ENCODE results near the gene NIPBL. TPM values are rescaled to one million over a fixed set of nuclear protein-coding genes. Genes with fewer than 3 reads are reported as not detected.

NIPBL gene
- total RNA-seq, 2 experiments from 2014 or later = 35.4 to 40.4 TPM

DNA sequence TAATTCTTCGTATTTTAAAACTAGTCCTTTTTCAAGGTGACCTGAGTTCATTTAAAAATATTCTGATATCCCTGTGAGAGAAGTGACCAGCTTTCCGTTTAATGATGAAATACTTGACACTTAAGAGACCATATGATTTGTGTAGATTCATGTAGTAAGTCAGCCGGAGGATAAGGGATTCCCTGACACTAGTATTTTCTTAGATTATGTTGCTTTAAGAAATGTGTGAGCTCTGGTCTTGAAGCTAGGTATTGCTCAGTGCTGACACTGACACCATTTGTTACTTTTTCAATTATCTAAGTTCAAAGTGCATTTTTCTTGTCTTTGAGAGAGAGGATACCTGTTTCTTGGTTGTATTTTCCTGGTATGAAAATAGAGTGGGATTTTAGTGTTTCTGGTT, 4.2 kb downstream of the NIPBL start:
- CTCF ChIA-PET = interaction anchor here (2.6 kb wide), 1 partner anchor 11 kb away, joined by 9 read pairs; no protein-coding TSS in a partner anchor
- intact Hi-C loops (cut with micrococcal nuclease) = no loop called here

DNA sequence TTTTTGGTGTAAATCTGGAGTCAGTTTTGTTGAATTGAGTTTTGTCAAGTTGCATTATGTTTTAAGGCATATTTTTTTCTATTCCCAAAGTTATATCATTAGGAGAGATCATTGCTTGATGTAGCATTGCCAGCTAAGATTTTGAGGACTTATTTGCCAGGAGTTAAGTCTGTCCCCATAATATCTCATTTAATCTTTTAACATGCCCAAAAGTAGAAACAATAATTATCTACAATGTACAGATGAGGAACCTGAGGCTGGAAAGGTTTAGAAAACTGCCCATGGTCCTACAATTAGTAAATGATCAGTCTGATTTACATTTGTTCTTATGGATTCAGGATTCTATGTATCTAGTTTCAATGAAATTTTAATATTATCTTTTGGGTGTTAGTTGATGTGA, 4.7 kb downstream of the NIPBL start:
- H3K36me3 Mint-ChIP-seq = peaks cover 7% of the 10 kb centered on the region
- H3K27me3 Mint-ChIP-seq = no peaks in the 10 kb centered on the region
- ChIA-PET POLR2A (interaction anchor here (0.6 kb wide), 1 partner anchor 107 kb away, joined by 3 read pairs; no protein-coding TSS in a partner anchor), CTCF (interaction anchor here (0.6 to 2.6 kb wide), 3 partner anchors 11 to 136 kb away, joined by 5 to 9 read pairs (median 6); no protein-coding TSS in a partner anchor)
- no peak overlapping the region for H3K4me3 Mint-ChIP-seq
- peaks cover 53% of the 10 kb centered on the region for H3K4me1 Mint-ChIP-seq (ENCODE audit: low read depth)
- no peak for DNase-seq
- intact Hi-C loops (cut with micrococcal nuclease) = no loop called here
- H3K27ac Mint-ChIP-seq = no peak overlapping the region
- no peaks in the 10 kb centered on the region for H3K9me3 Mint-ChIP-seq

More for the DNA sequence above, 4.2 kb downstream of the NIPBL start:
- Mint-ChIP-seq H3K4me3 (no peak overlapping the region), H3K27me3 (no peaks in the 10 kb centered on the region), H3K27ac (no peak overlapping the region), H3K36me3 (peaks cover 10% of the 10 kb centered on the region), H3K9me3 (no peaks in the 10 kb centered on the region), H3K4me1 (ENCODE audit: low read depth) (peaks cover 47% of the 10 kb centered on the region)
- POLR2A ChIA-PET = no interaction called here
- no peak for DNase-seq

DNA sequence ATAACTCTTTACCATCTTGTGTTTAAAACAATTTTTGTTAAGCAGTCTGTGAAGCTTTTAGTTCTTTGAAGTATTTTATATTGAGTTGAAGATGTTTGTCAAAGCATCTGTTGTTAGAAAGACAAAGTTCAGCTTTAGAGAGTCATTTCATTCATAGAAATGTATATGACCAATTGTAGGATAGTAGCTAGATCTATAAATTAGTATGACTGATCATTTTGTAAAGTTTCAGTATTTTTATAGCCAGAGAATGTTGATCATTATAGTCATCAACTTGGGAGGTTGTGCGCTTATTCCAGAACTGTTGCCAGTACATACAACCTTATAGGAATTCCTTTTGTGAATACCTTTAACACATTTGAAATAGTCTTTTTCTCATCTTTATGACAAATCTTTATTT, 5.2 kb downstream of the NIPBL start:
- ChIA-PET POLR2A (interaction anchor here (0.6 kb wide), 1 partner anchor 106 kb away, joined by 3 read pairs; no protein-coding TSS in a partner anchor), CTCF (interaction anchor here (0.6 to 2.6 kb wide), 3 partner anchors 12 to 135 kb away, joined by 5 to 9 read pairs (median 6); no protein-coding TSS in a partner anchor)
- Mint-ChIP-seq H3K27ac (peak overlapping the region; percentile 49), H3K4me1 (ENCODE audit: low read depth) (peaks cover 58% of the 10 kb centered on the region), H3K9me3 (no peaks in the 10 kb centered on the region), H3K4me3 (peak overlapping the region; percentile 7), H3K36me3 (peaks cover 7% of the 10 kb centered on the region), H3K27me3 (no peaks in the 10 kb centered on the region)
- intact Hi-C loops (cut with micrococcal nuclease) = loop anchor here (2.0 kb wide), 1 partner anchor 15 kb away; no protein-coding TSS in a partner anchor
- DNase-seq = no peak

DNA sequence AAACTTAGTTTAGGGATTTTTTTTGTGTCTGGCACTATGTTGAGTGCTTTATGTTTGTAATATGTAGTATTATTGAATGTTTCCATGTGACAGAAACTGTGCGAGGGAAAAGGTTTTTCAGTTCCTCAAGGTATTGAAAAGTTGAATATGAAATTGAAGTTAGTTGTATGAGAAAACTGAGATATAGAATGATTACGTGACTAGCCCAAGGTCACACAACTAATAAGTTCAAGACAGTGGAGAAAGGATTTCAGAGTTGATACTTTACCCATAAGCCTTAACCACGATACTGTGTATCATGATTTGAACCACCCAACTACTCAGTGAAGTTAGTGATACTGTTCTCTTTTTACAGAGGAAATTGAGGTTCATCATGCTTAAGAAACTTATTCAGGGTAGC, 5.7 kb downstream of the NIPBL start:
- Mint-ChIP-seq H3K9me3 (no peaks in the 10 kb centered on the region), H3K27ac (peak overlapping the region; percentile 49), H3K36me3 (peaks cover 7% of the 10 kb centered on the region), H3K27me3 (no peaks in the 10 kb centered on the region), H3K4me1 (ENCODE audit: low read depth) (peaks cover 61% of the 10 kb centered on the region), H3K4me3 (peak overlapping the region; percentile 7)
- CTCF ChIA-PET = interaction anchor here (1.5 to 2.6 kb wide), 2 partner anchors 12 to 14 kb away, joined by 5 to 9 read pairs; no protein-coding TSS in a partner anchor
- intact Hi-C loops (cut with micrococcal nuclease) = loop anchor here (2.0 kb wide), 1 partner anchor 15 kb away; no protein-coding TSS in a partner anchor
- no peak for DNase-seq
- POLR2A ChIA-PET = interaction anchor here (0.8 kb wide), 1 partner anchor 12 kb away, joined by 3 read pairs; no protein-coding TSS in a partner anchor

DNA sequence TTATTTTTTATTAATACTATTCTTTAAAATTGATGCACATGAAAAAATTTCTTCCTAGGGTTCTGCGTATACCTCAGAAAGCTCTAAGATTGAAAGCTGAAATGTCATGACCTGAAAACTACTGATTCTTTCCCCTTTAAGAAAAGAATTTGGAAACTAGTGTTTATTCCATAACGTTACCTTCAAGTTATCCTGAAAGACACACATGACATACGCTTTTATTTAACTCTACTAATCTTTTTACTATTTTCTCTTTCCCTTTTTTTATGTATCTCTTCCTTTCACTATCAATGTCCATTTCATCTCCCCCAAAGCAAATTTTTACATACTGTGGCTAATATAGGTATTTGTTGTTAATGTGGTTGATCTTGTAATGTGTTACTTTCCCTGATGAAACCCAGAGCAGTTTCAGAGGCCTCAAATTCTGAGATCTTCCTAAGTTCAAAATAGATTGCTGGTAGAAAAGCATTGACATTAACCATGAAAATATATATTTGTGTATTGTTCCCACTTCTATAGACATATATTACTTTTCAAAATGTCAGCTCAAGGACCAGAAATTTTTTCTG, 7.4 kb downstream of the NIPBL start:
- H3K27ac Mint-ChIP-seq = no peak overlapping the region
- DNase-seq = no peak
- POLR2A ChIA-PET = no interaction called here
- H3K4me3 Mint-ChIP-seq = no peak overlapping the region
- H3K4me1 Mint-ChIP-seq (ENCODE audit: low read depth) = peaks cover 72% of the 10 kb centered on the region
- H3K36me3 Mint-ChIP-seq = peaks cover 2% of the 10 kb centered on the region
- H3K27me3 Mint-ChIP-seq = no peaks in the 10 kb centered on the region
- no peaks in the 10 kb centered on the region for H3K9me3 Mint-ChIP-seq
- intact Hi-C loops (cut with micrococcal nuclease) = loop anchor here (2.0 kb wide), 1 partner anchor 13 kb away; no protein-coding TSS in a partner anchor
- CTCF ChIA-PET = interaction anchor here (0.8 to 1.4 kb wide), 2 partner anchors 13 to 119 kb away, joined by 3 to 6 read pairs; no protein-coding TSS in a partner anchor

DNA sequence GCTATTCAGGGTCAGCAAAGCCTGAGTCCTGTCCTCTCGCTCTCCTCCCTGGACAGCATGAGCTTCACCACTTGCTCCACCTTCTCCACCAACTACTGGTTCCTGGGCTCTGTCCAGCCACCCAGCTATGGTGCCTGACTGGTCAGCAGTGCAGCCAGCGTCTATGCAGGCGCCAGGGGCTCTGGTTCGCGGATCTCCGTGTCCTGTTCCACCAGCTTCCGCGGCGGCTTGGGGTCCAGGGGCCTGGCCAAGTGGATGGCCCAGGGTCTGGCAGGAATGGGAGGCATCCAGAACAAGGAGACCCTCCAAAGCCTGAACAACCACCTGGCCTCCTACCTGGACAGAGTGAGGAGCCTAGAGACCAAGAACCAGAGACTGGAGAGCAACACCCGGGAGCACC, 8.6 kb downstream of the NIPBL start:
- Mint-ChIP-seq H3K9me3 (no peaks in the 10 kb centered on the region), H3K27ac (no peak overlapping the region), H3K4me3 (no peak overlapping the region), H3K36me3 (peaks cover 2% of the 10 kb centered on the region), H3K27me3 (no peaks in the 10 kb centered on the region), H3K4me1 (ENCODE audit: low read depth) (peaks cover 75% of the 10 kb centered on the region)
- DNase-seq = no peak
- POLR2A ChIA-PET = no interaction called here
- intact Hi-C loops (cut with micrococcal nuclease) = no loop called here
- CTCF ChIA-PET = interaction anchor here (0.8 to 1.4 kb wide), 2 partner anchors 14 to 118 kb away, joined by 3 to 6 read pairs; no protein-coding TSS in a partner anchor

DNA sequence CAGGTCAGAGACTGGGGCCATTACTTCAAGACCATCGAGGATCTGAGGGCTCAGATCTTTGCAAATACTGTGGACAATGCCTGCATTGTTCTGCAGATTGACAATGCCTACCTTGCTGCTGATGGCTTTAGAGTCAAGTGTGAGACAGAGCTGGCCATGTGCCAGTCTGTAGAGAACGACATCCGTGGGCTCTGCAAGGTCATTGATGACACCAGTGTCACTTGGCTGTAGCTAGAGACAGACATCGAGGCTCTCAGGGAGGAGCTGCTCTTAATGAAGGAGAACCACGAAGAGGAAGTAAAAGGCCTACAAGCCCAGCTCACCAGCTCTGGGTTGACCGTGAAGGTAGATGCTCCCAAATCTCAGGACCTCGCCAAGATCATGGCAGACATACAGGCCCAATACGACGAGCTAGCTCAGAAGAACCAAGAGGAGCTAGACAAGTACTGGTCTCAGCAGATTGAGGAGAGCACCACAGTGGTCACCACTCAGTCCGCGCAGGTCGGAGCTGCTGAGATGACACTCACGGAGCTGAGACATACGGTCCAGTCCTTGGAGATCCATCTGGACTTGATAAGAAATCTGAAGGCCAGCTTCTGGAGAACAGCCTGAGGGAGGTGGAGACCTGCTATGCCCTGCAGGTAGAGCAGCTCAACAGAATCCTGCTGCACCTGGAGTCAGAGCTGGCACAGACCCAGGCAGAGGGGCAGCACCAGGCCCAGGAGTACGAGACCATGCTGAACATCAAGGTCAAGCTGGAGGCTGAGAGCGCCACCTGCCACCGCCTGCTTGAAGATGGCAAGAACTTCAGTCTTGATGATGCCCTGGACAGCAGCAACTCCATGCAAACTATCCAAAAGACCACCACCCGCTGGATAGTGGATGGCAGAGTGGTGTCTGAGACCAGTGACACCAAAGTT, 9.3 kb downstream of the NIPBL start:
- H3K27me3 Mint-ChIP-seq = no peaks in the 10 kb centered on the region
- no peak overlapping the region for H3K27ac Mint-ChIP-seq
- peaks cover 71% of the 10 kb centered on the region for H3K4me1 Mint-ChIP-seq (ENCODE audit: low read depth)
- POLR2A ChIA-PET = no interaction called here
- CTCF ChIA-PET = no interaction called here
- no peak overlapping the region for H3K4me3 Mint-ChIP-seq
- H3K36me3 Mint-ChIP-seq = peaks cover 2% of the 10 kb centered on the region
- no peak for DNase-seq
- no peaks in the 10 kb centered on the region for H3K9me3 Mint-ChIP-seq
- intact Hi-C loops (cut with micrococcal nuclease) = no loop called here

DNA sequence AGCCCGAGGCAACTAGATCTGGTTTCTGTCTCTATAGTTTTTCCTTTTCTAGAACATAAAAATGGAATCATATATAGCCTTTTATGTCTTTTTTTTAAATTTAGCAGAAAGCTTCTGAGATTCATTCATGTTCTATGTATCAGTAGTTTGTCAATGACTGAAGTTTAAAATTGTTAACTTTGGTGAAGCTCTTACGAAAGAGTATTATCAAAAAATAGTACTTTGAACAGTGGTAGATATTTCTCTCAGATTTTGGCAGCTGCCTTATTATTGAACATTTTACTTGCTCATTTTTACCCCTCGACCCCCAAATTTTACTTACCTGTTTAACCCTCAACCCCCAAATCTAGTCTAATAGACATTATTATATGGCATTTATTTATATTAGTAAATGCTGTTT, 10.2 kb downstream of the NIPBL start:
- ChIA-PET POLR2A (no interaction called here), CTCF (no interaction called here)
- H3K9me3 Mint-ChIP-seq = peaks cover 3% of the 10 kb centered on the region
- H3K27me3 Mint-ChIP-seq = no peaks in the 10 kb centered on the region
- H3K27ac Mint-ChIP-seq = no peak overlapping the region
- H3K4me1 Mint-ChIP-seq (ENCODE audit: low read depth) = peaks cover 69% of the 10 kb centered on the region
- H3K4me3 Mint-ChIP-seq = no peak overlapping the region
- intact Hi-C loops (cut with micrococcal nuclease) = no loop called here
- no peak for DNase-seq
- peaks cover 8% of the 10 kb centered on the region for H3K36me3 Mint-ChIP-seq

DNA sequence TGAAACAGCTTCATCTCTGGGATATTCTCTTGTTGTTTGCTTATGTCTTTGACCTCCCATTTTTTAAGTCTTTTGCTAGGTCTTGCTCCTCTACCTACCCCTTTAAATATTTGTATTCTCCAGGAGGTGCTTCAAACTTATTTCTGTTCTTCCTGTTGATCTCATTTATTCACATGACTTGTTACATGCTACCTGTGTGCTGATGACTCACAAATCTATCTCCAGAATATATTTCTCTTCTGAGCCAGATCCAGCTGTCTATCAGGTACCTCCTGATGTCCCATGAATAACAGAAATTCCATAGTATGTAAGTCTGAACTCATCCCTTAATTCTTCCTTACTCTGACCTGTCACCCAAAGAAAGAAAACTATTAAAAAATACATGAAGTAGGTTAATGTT, 11.0 kb downstream of the NIPBL start:
- peaks cover 5% of the 10 kb centered on the region for H3K9me3 Mint-ChIP-seq
- ChIA-PET CTCF (no interaction called here), POLR2A (no interaction called here)
- intact Hi-C loops (cut with micrococcal nuclease) = no loop called here
- no peak overlapping the region for H3K27ac Mint-ChIP-seq
- H3K27me3 Mint-ChIP-seq = no peaks in the 10 kb centered on the region
- H3K36me3 Mint-ChIP-seq = peaks cover 11% of the 10 kb centered on the region
- no peak for DNase-seq
- H3K4me1 Mint-ChIP-seq (ENCODE audit: low read depth) = peaks cover 63% of the 10 kb centered on the region
- no peak overlapping the region for H3K4me3 Mint-ChIP-seq

DNA sequence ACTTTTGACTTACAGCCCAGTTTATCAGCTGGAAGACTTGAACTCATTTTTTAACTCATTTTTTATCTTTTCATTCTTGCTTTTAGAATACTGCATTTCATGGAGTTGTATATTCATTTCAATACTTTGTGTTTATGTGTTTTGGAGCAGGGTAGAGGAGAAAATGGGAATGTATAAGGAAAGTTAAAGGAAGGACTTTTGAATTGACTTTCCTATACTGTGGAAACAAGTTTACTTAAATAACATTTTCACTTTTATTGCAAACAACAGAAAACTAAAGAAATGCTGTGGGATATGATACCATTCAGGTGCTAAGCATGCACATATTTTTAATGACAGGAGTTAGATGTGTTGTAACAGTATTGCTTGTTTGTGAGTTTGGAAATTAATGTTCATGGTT, 11.7 kb downstream of the NIPBL start:
- H3K9me3 Mint-ChIP-seq = peaks cover 5% of the 10 kb centered on the region
- intact Hi-C loops (cut with micrococcal nuclease) = loop anchor here (2.0 kb wide), 2 partner anchors 14 to 46 kb away; no protein-coding TSS in a partner anchor
- H3K27ac Mint-ChIP-seq = no peak overlapping the region
- H3K4me1 Mint-ChIP-seq (ENCODE audit: low read depth) = peaks cover 62% of the 10 kb centered on the region
- ChIA-PET CTCF (no interaction called here), POLR2A (no interaction called here)
- DNase-seq = no peak
- no peak overlapping the region for H3K4me3 Mint-ChIP-seq
- peaks cover 11% of the 10 kb centered on the region for H3K36me3 Mint-ChIP-seq
- no peaks in the 10 kb centered on the region for H3K27me3 Mint-ChIP-seq

DNA sequence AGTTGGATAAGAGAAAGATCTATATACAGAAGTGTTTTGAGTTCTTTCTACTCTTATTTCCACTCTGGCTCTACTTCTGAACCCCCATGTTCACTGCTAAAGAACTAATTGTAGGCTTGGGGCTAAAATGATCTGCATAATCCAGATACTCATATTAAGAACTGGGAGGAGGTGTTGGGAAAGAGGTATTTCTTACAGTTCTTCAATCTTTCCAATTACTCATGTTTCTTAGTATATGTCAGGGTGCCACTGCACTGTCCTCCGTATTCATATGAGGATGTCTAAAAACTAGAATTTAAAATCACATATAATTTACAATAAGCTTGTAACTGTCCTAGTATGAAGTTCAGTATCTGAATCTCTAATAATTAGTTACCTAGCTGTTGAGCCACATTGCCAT, 12.7 kb downstream of the NIPBL start:
- no peak for DNase-seq
- intact Hi-C loops (cut with micrococcal nuclease) = loop anchor here (1.0 to 2.0 kb wide), 3 partner anchors 11 to 46 kb away; no protein-coding TSS in a partner anchor
- peak overlapping the region; percentile 59 for H3K27ac Mint-ChIP-seq
- peaks cover 65% of the 10 kb centered on the region for H3K4me1 Mint-ChIP-seq (ENCODE audit: low read depth)
- POLR2A ChIA-PET = no interaction called here
- H3K4me3 Mint-ChIP-seq = no peak overlapping the region
- CTCF ChIA-PET = interaction anchor here (0.9 kb wide), 2 partner anchors 14 to 52 kb away, joined by 3 to 5 read pairs; no protein-coding TSS in a partner anchor
- H3K27me3 Mint-ChIP-seq = no peaks in the 10 kb centered on the region
- peaks cover 5% of the 10 kb centered on the region for H3K9me3 Mint-ChIP-seq
- peaks cover 11% of the 10 kb centered on the region for H3K36me3 Mint-ChIP-seq

DNA sequence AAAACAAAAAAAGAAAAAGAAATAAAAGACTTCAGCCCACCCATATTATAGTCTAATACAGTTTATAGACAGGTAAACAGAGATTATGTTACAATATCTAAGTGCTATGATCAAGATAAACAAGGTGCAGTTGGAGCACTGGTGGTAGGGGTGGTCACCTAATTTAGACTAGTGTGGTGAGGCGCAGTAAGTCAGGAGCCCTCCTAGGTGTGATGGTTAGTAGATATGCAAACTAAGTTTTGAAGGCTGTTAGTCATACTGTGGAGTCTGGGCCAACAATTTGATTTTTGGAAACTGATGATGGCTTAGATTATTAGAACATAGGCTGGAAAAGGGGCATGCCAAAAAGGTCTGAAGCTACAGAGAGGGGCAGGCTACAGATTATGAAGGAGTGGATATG, 14.7 kb downstream of the NIPBL start:
- ChIA-PET POLR2A (no interaction called here), CTCF (interaction anchor here (1.4 kb wide), 1 partner anchor 13 kb away, joined by 5 read pairs; no protein-coding TSS in a partner anchor)
- Mint-ChIP-seq H3K27me3 (no peaks in the 10 kb centered on the region), H3K9me3 (peaks cover 5% of the 10 kb centered on the region), H3K4me1 (ENCODE audit: low read depth) (peaks cover 69% of the 10 kb centered on the region), H3K4me3 (no peak overlapping the region), H3K27ac (no peak overlapping the region), H3K36me3 (peaks cover 9% of the 10 kb centered on the region)
- no peak for DNase-seq
- intact Hi-C loops (cut with micrococcal nuclease) = no loop called here

All from activated CD4-positive, alpha-beta memory T cell treated with anti-CD3 and anti-CD28 coated beads for 36 hours (primary cell).